Esophagus (tissue), 2 donors: Measurements from ENCODE around the gene MTAP. TPM values are rescaled to one million over a fixed set of nuclear protein-coding genes. Genes with fewer than 3 reads are reported as not detected.

Experiments
- H3K27ac ChIP-seq, 2 donors: one replicate each; pipeline ENCODE4 v1.5.1; 2013; ENCODE audit warnings: low read depth in 2 of 2, mild to moderate bottlenecking in 2 of 2, inconsistent platforms in 1 of 2, low read length in 1 of 2, moderate library complexity in 1 of 2
- H3K27me3 ChIP-seq, 2 donors: one replicate each; pipeline ENCODE4 v1.6.1; 2013; ENCODE audit warnings: low read length in 2 of 2, control low read depth in 1 of 2, mild to moderate bottlenecking in 1 of 2; ENCODE audit not compliant: insufficient read depth in 2 of 2, control insufficient read depth in 1 of 2
- H3K36me3 ChIP-seq, 2 donors: one replicate each; pipeline ENCODE4 v1.6.1; 2013; ENCODE audit warnings: low read length in 1 of 2; ENCODE audit not compliant: control insufficient read depth in 2 of 2, insufficient read depth in 2 of 2
- H3K4me1 ChIP-seq, 2 donors: one replicate each; pipeline ENCODE4 v1.6.1; 2013; ENCODE audit warnings: low read length in 1 of 2; ENCODE audit not compliant: control insufficient read depth in 2 of 2, insufficient read depth in 2 of 2
- H3K4me3 ChIP-seq, 2 donors: one replicate each; pipeline ENCODE4 v1.5.1; 2013; ENCODE audit warnings: low read length in 2 of 2, mild to moderate bottlenecking in 2 of 2, low read depth in 1 of 2, moderate library complexity in 1 of 2
- H3K9me3 ChIP-seq, 2 donors: one replicate each; pipeline ENCODE4 v1.6.1; 2013; ENCODE audit warnings: mild to moderate bottlenecking in 2 of 2, low read depth in 1 of 2, low read length in 1 of 2, moderate library complexity in 1 of 2; ENCODE audit not compliant: control insufficient read depth in 2 of 2, insufficient read depth in 1 of 2
- WGBS, 2 donors: extraction: QIAGEN DNeasy Blood & Tissue Kit; methylation state at CpG; one replicate each; pipeline ENCODE4 v1.1.7; 2013; 5-methylcytosine and 5-hydroxymethylcytosine counted together
- polyA plus RNA-seq, 2 donors: library from polyadenylated mRNA; stranded (reverse); fragments of 200-250 nt; gene quantifications; one replicate each; pipeline ENCODE4 v1.2.3, GENCODE V29; 2013
- donor health status: healthy with polysubstance abuse.
- donor health status: Bipolar disorder and iron deficiency.

The MTAP gene
- polyA plus RNA-seq = 10 to 100 TPM; 11.5 to 14.9 TPM

DNA sequence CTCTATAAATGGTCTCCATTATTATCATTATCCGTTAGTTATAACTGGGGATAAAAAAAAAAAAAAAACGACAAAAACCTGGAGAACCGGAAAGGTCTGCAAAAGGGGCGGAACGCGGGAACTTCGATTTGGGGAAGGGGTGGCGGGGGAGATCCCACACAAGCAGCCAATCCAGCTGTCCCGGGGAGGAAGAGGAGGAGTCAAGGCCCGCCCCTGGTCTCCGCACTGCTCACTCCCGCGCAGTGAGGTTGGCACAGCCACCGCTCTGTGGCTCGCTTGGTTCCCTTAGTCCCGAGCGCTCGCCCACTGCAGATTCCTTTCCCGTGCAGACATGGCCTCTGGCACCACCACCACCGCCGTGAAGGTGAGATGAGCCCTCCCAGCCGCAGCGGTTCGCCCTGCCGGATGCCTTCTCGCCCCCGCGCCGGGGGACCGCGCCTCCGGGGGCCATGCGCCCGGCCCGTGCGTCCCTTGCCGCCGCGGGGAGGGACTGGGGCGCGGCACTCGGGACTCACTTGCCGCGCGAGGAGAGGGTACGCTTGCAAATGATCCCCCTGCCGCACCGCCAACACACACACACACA is at the start of gene MTAP:
Gene MTAP, plus strand, starts transcription at position 219 of the 583 bp plus-strand sequence. Its CDS starts 113 bp downstream, at position 332.
- H3K9me3 ChIP-seq = no peaks in the 10 kb centered on the region
- no peaks in the 10 kb centered on the region for H3K27me3 ChIP-seq
- H3K4me1 ChIP-seq = peaks cover 0 to 5% of the 10 kb centered on the region in 2 donors
- WGBS, 2 donors = 1% methylated on average over 41 to 48 of the region's 48 CpGs
- H3K4me3 ChIP-seq = peak within 1 kb of the TSS; percentile 68 to 90
- peak within 1 kb of the TSS; percentile 79 to 89 for H3K27ac ChIP-seq
- H3K36me3 ChIP-seq = no peaks in the 10 kb centered on the region

DNA sequence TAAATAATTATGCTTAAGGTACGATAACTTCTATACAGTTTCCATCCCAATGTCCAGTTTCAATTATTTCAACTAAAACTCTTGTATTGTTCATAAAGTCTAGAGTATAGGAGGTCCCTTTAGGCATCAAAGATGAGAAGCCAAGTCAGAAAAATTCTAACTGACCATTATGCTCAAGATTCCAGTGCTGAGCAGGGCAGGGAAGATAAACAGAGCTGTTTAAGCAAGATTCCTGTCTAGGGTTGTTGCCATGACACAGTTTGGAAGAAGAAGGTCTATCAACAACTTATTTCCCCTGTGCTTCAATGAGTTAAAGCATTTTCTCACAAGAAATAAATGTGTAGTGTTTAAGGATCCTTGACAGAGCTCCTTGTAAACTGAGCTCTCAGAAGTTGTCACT is 48.9 kb upstream of the MTAP start:
- Histone ChIP-seq H3K9me3 (no peaks in the 10 kb centered on the region), H3K36me3 (no peaks in the 10 kb centered on the region), H3K27ac (no peak overlapping the region), H3K27me3 (no peaks in the 10 kb centered on the region), H3K4me3 (no peak overlapping the region), H3K4me1 (no peaks in the 10 kb centered on the region)
- 79 to 93% methylated on average over 1 of the region's 1 CpG for WGBS, 2 donors

DNA sequence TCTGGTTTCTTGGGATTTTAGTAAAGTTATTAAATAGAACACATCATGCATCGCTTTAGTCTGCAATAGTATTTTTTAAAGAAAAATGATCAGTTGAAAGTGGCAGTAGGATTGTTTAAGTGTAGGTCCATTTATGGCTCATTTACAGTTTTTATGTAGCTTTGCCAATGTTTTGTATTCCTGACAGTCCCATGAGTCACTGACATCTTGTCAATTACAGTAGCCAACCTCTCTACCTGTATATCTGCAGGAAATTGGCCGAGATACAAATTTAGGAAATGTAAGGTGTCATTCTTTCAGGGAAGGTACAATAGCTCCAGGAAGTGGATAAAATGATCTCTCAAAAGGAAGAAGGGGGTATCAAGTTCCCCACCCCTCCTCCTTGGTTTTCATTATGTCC is 47.7 kb upstream of the MTAP start:
- H3K9me3 ChIP-seq = no peaks in the 10 kb centered on the region
- H3K36me3 ChIP-seq = no peaks in the 10 kb centered on the region
- no peak overlapping the region for H3K4me3 ChIP-seq
- no peaks in the 10 kb centered on the region for H3K4me1 ChIP-seq
- H3K27me3 ChIP-seq = no peaks in the 10 kb centered on the region
- no peak overlapping the region for H3K27ac ChIP-seq
- 48 to 54% methylated on average over 2 of the region's 2 CpGs for WGBS, 2 donors

DNA sequence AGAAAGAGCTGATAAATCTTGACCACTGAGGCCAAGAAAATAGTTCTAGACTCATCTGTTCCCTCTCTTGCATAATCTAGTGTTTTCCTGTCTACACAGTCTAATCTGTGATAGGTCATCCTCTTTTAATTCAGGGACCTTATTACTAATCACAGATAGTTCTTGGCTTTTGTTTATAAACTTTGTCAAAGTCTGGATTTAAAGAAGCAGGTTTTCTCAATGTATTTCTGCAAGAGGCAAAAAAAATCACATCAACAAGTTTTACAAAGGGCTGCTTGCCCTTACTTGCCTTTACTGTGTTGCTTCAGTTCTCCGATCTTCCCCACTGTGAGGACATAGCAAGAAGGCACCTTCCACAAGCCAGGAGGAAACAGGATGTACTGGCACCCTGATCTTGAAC is 43.9 kb upstream of the MTAP start:
- H3K27ac ChIP-seq = no peak overlapping the region
- H3K36me3 ChIP-seq = no peaks in the 10 kb centered on the region
- H3K27me3 ChIP-seq = no peaks in the 10 kb centered on the region
- H3K4me3 ChIP-seq = no peak overlapping the region
- no peaks in the 10 kb centered on the region for H3K4me1 ChIP-seq
- 52 to 53% methylated on average over 1 of the region's 1 CpG for WGBS, 2 donors
- no peaks in the 10 kb centered on the region for H3K9me3 ChIP-seq

DNA sequence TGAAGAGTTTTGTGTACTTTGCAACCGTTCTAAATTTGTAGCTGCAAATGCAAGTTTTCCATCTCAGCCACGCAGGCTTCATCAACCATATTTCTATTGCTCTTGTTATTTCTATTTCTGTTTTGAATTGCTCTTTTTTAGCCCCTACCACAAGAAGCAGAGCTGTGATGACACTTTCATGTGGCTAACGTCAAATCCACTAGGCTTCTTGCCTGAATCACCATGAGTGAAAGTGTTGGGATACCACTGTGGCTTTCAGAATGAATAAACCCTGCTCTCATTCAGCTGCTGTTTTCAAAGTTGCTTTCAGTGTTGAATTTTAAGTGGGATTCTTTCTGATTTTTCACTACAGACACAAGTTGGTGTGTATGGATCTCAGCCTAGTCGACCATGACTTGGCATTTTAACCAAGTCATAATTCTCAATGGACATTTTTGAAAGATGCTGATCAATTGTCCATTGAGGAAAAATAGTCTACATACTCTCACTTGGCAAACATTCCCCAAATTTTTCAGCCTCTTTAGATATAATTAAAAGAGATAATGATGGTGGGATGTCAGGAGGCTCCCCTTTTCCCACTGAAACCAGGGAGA is 41.0 kb upstream of the MTAP start:
- Histone ChIP-seq H3K9me3 (no peaks in the 10 kb centered on the region), H3K4me1 (no peaks in the 10 kb centered on the region), H3K27ac (no peak overlapping the region), H3K27me3 (no peaks in the 10 kb centered on the region), H3K4me3 (no peak overlapping the region), H3K36me3 (no peaks in the 10 kb centered on the region)
- WGBS, 2 donors = 69 to 71% methylated on average over 4 of the region's 4 CpGs

DNA sequence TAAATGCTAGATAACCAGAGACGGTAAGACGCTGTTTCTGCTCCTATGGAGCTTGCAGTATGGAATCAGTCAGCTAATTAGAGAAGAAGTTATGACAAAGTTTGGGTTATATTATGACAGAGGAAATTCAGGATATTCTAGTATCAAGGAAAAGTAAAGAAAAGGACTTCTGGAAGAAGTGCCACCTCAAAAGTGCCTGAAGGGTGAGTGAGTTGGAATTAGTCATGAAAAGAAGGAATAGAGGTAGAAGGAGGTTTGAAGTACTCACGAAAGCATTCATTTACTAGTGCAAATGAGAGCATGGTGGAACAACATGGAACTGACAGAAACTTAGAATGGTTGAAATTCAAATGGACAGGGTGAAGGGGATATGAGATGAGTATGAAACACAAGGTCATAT is 40.4 kb upstream of the MTAP start:
- Histone ChIP-seq H3K27me3 (no peaks in the 10 kb centered on the region), H3K27ac (no peak overlapping the region)
- 87 to 88% methylated on average over 3 of the region's 3 CpGs for WGBS, 2 donors

DNA sequence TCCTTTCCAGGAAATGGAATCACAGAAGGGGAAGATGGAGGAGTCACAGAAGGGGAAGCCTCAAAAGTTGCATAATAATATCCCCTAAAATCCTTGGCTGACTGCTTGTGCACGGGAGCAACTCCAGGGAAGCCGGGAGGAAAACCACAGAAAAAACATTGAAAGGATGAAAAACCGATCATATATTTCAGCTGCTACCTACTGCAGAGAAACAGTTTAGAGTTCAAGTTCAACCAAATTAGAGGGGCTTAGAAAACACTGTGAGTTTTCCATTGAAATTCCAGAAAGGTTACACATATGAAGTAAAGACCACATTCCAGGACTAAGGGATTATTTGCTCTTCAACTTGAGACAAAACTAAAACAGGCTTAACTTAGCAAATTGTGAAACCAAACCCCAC is 37.6 kb upstream of the MTAP start:
- Histone ChIP-seq H3K27me3 (no peaks in the 10 kb centered on the region), H3K9me3 (no peaks in the 10 kb centered on the region), H3K27ac (no peak overlapping the region), H3K36me3 (no peaks in the 10 kb centered on the region), H3K4me1 (no peaks in the 10 kb centered on the region), H3K4me3 (no peak overlapping the region)
- 74 to 77% methylated on average over 3 of the region's 3 CpGs for WGBS, 2 donors

More for the DNA sequence above, 40.4 kb upstream of the MTAP start:
- H3K9me3 ChIP-seq = no peaks in the 10 kb centered on the region
- H3K36me3 ChIP-seq = no peaks in the 10 kb centered on the region
- no peaks in the 10 kb centered on the region for H3K4me1 ChIP-seq
- no peak overlapping the region for H3K4me3 ChIP-seq

DNA sequence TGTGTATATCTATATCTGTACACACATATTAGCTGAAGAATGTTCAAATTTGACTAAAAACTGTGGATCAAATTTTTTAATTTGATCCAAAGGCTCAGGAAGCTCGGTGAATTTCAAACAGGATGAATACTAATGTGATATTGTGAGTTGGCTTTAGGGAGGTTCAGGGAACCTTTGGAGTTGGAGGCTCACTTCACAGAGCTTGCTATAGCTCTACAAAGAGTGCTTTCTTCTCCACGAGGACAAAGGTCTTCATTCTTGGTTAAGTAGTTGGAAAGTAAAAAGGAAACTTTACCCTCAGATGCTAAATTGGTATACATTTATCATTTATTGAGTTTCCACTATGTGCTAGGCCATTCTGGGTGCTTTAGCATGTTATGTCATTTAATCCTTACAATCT is 36.3 kb upstream of the MTAP start:
- no peaks in the 10 kb centered on the region for H3K27me3 ChIP-seq
- H3K27ac ChIP-seq = no peak overlapping the region
- no peaks in the 10 kb centered on the region for H3K9me3 ChIP-seq
- H3K4me3 ChIP-seq = no peak overlapping the region
- no peaks in the 10 kb centered on the region for H3K36me3 ChIP-seq
- H3K4me1 ChIP-seq = no peaks in the 10 kb centered on the region
- WGBS, 2 donors = 51 to 70% methylated on average over 2 of the region's 2 CpGs

DNA sequence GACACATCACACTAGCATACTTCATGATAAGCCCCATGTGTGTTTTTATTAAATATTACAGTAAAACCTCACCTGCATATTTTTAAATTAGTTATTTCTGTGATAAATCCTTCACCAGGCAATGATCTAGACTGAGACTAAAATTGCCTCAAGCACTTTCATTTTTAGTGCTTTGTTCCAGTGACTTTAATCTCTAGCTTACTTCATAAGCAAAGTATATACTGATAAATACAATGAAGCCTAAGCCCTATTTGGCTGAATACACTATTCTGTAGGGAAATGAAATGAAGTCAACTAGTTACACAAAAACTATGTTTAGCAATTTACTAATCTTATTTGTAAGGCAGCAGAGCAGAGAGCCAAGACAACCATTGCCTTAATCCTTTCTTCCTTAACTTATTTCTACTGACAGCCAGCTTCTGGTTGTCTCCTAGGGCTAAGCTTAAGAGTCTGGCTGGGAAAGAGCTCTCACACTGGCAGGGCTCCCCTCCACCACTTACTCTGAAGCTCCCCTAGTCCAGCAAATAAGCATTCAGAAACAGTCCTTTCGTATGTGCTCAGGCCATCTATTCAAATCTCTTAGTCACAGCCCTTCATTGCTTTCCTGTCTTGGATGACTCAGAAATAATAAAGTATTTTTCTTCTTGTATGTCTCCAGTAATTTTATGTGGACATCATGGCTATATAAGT is 31.4 kb upstream of the MTAP start:
- H3K9me3 ChIP-seq = peaks cover 0 to 2% of the 10 kb centered on the region in 2 donors
- H3K4me1 ChIP-seq = no peaks in the 10 kb centered on the region
- peak overlapping the region in 1 of 2 donors; percentile 17 for H3K27ac ChIP-seq
- WGBS, 2 donors = 16 to 42% methylated on average over 1 of the region's 1 CpG
- H3K27me3 ChIP-seq = peaks cover 0 to 3% of the 10 kb centered on the region in 2 donors
- H3K36me3 ChIP-seq = no peaks in the 10 kb centered on the region
- no peak overlapping the region for H3K4me3 ChIP-seq
